Right ventricle myocardium superior (tissue), 1 donor: ENCODE data around the gene PODN. TPM values are rescaled to one million over a fixed set of nuclear protein-coding genes. Genes with fewer than 3 reads are reported as not detected.
A peak's percentile ranks its signal among the peaks of the same experiment; 100 is the strongest.

Experiments
- ATAC-seq: fragments of 200-7000 bp; cut with Tn5 transposase; one replicate; pipeline ENCODE4 v1.9.1; 2020; ENCODE audit warnings: mild to moderate bottlenecking; ENCODE audit not compliant: poor library complexity
- DNase-seq: peaks from one replicate; pipeline ENCODE4 v3.0.0-alpha.2; 2020
- intact Hi-C: fragments of 100-400 bp; cut with DNase I; formaldehyde crosslinking; loops from one replicate; pipeline ENCODE4 v1.11.2; 2022
- total RNA-seq: library from RNA; stranded (reverse); fragmentation: NEBNext Ultra II Directional; extraction: Animal tissue kit (Norgen Biotek cat#: 25700); gene quantifications from one replicate; pipeline ENCODE4 v1.2.1, GENCODE V29; 2021
- donor health status: DM: no; HTN: yes; CAD: no; lungs with severe emphysema.

Gene PODN
- total RNA-seq, 1 donor from 2014 or later, result 30.1 TPM

GRCh38 chr1:53107570-53108322 is 45.7 kb downstream of the PODN start:
- no peak for DNase-seq
- intact Hi-C loops, result no loop called here
- ATAC-seq, result no peak

GRCh38 chr1:53108646-53109580 is 46.9 kb downstream of the PODN start:
- DNase-seq (no peak), ATAC-seq (peak; percentile 52)
- intact Hi-C loops, result no loop called here

- DNase-seq (no peak), ATAC-seq (no peak)
- intact Hi-C loops, result no loop called here
Observed at GRCh38 chr1:53110370-53111072, 48.5 kb downstream of the PODN start.

- ATAC-seq, result no peak
- no peak for DNase-seq
- intact Hi-C loops, result no loop called here
Observed at GRCh38 chr1:53111073-53111556, 49.1 kb downstream of the PODN start.

GRCh38 chr1:53111693-53112092 is 49.7 kb downstream of the PODN start:
- intact Hi-C loops, result no loop called here
- ATAC-seq (no peak), DNase-seq (no peak)

- intact Hi-C loops, result no loop called here
- DNase-seq (no peak), ATAC-seq (no peak)
Observed at GRCh38 chr1:53112271-53112774, 50.3 kb downstream of the PODN start.

- DNase-seq (no peak), ATAC-seq (no peak)
- intact Hi-C loops, result no loop called here
Observed at GRCh38 chr1:53112861-53113260, 50.8 kb downstream of the PODN start.

- intact Hi-C loops, result no loop called here
- ATAC-seq, result no peak
- no peak for DNase-seq
Observed at GRCh38 chr1:53114090-53114489, 52.1 kb downstream of the PODN start.

GRCh38 chr1:53114581-53115400 is 52.8 kb downstream of the PODN start:
- intact Hi-C loops, result no loop called here
- DNase-seq (peak; percentile 25), ATAC-seq (no peak)

- ATAC-seq (no peak), DNase-seq (peak; percentile 48)
- intact Hi-C loops, result no loop called here
Observed at GRCh38 chr1:53115403-53116306, 53.6 kb downstream of the PODN start.

GRCh38 chr1:53116307-53116810 is 54.3 kb downstream of the PODN start:
- ATAC-seq (no peak), DNase-seq (peak; percentile 20)
- intact Hi-C loops, result no loop called here

GRCh38 chr1:53116933-53117600 is 55.1 kb downstream of the PODN start:
- intact Hi-C loops, result no loop called here
- ATAC-seq, result no peak
- DNase-seq, result peak; percentile 13

GRCh38 chr1:53117836-53118235 is 55.8 kb downstream of the PODN start:
- intact Hi-C loops, result no loop called here
- ATAC-seq (no peak), DNase-seq (peak; percentile 26)

GRCh38 chr1:53120659-53121058 is 58.6 kb downstream of the PODN start:
- ATAC-seq (no peak), DNase-seq (no peak)
- intact Hi-C loops, result no loop called here

GRCh38 chr1:53121319-53122172 is 59.5 kb downstream of the PODN start:
- intact Hi-C loops, result no loop called here
- peak; percentile 76 for DNase-seq

More at GRCh38 chr1:53121319-53122172, 59.5 kb downstream of the PODN start:
- peak; percentile 47 for ATAC-seq
